AG09319 (cell line): Measurements from ENCODE around the gene NES.
A peak's percentile ranks its signal among the peaks of the same experiment; 100 is the strongest.

ENCODE experiments used
- DNase-seq: peaks from one replicate; pipeline ENCODE4 v3.0.0-alpha.2; 2010; ENCODE audit warnings: low read depth; ENCODE audit errors: extremely low read depth
- TF ChIP-seq, protein P1 (sequence below): IDR thresholded peaks from 2 replicates; pipeline ENCODE4 v1.5.1; 2011; ENCODE audit warnings: low read depth, mild to moderate bottlenecking, inconsistent platforms, low read length, moderate library complexity

NES gene

DNA sequence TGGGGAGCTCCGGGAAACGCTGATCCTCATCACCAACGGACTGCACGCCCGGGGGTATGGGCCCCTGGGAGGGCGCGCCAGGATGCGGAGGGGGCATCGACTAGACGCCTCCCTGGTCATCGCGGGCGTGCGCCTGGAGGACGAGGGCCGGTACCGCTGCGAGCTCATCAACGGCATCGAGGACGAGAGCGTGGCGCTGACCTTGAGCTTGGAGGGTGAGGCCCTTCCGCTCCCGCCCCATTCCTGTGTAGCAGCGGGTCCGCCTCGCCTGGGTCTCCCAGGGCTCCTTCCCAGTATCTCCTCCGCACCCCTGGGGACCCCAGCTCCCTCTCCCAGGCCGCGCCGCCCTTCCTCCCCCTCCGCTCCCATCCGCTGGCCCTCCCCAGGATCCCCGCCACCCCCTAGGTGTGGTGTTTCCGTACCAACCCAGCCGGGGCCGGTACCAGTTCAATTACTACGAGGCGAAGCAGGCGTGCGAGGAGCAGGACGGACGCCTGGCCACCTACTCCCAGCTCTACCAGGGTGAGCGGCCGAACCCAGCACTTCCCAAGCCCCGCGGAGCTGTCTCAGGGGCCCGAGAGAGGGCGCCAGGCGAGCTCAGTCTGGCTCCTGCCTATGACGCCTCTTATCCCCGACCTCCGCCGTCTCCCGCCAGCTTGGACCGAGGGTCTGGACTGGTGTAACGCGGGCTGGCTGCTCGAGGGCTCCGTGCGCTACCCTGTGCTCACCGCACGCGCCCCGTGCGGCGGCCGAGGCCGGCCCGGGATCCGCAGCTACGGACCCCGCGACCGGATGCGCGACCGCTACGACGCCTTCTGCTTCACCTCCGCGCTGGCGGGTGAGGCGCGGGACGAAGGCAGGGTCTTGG lies 53.0 kb downstream of the NES start:
- TF ChIP-seq, protein P1, sequence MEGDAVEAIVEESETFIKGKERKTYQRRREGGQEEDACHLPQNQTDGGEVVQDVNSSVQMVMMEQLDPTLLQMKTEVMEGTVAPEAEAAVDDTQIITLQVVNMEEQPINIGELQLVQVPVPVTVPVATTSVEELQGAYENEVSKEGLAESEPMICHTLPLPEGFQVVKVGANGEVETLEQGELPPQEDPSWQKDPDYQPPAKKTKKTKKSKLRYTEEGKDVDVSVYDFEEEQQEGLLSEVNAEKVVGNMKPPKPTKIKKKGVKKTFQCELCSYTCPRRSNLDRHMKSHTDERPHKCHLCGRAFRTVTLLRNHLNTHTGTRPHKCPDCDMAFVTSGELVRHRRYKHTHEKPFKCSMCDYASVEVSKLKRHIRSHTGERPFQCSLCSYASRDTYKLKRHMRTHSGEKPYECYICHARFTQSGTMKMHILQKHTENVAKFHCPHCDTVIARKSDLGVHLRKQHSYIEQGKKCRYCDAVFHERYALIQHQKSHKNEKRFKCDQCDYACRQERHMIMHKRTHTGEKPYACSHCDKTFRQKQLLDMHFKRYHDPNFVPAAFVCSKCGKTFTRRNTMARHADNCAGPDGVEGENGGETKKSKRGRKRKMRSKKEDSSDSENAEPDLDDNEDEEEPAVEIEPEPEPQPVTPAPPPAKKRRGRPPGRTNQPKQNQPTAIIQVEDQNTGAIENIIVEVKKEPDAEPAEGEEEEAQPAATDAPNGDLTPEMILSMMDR = peak; percentile 43
- no peak for DNase-seq

DNA sequence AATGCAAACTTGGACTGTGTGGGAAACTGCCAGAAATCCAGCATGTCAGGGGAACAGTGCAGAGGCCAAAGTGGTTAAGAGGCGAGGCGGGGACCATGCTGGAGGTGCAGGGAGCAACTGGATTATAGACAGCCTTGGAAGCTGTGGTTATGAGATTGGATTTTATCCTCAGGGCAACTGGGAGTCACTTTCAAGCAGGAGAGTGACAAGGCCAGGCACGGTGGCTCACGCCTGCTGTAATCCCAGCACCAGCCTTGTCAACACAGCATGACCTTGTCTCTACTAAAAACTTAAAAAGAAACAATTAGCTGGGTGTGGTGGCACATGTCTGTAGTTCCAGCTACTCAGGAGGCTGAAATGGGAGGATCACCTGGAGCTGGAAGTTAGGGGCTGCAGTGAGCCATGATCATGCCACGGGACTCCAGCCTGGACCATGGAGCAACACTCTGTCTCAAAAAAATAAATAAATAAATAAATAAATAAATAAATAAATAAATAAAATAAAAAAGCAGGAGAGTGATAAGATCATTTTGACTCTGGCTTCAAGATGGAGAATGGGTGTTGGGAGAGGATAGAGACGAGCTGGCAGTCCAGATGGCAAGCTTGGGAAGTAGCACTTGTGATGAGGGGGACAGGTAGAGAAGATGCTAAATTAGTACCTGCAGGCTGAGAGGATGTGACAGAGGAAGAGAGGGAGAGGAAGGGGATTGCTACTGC lies 54.5 kb downstream of the NES start:
- no peak for DNase-seq
- TF ChIP-seq, protein P1 = no peak

DNA sequence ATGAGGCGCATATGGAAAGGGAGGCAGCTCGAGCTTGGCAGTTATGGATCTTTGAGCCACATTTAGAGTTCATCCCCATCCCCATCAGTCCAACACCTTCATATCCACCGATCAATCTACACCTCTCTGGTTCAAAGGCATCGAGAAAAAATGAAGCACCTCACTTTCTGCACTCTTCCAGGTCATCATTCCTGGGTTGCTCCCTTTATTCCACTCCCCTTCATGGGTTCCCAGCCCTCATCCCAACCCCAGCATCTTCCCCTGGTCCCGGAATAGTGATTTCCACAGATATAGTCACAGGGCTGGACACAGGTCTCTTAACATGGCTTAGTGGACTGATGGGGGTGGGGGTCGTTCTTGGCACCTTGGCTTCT lies 57.6 kb downstream of the NES start:
- TF ChIP-seq, protein P1 = no peak
- DNase-seq = no peak

DNA sequence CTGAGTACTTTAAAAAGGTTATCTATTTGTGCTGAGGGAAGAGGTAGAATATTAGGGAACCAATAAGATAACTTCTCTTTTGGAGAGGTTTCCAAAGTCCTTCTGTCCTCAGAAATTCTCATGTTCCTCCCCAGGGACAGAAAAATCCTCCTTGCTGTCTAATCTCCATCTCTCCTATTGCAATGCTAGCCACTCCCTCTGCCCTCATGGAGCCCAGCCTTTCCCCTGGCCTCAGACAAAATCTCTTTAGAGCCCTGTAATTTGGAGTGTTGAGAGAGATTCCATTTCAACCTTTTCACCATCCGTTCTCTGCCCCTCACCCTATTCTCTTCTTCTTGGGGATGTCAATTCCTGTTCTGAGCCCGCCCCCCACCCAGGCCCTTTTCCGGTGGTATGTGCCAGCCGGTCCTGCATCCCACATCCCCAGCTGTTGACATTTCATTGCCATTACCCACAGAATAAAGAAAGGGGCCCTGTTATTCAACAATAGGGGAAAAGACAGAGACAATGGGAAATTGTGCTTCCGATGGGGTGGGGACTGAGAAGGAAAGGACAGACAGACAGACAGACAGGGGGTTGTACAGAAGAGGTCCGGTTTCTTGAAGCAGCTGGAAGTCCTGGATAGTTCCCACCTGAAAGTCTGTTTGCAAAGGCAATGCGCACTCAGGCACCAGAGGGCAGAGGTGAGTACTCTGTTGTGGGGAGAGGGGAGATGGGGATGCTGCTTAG lies 58.2 kb downstream of the NES start, which contains the start of gene HAPLN2:
Gene HAPLN2, plus strand, starts transcription at position 563 of the 729 bp plus-strand sequence. CDS start 4,076 bp downstream, outside the sequence.
- DNase-seq = no peak
- TF ChIP-seq, protein P1 = peak; percentile 39
